ENCODE data around the gene ACER1.
"Not testable (repeated sequence)": the region's sequence is repeated elsewhere in the genome, so short reads cannot be mapped to it uniquely, and the experiment has no call there.

The ACER1 gene

GRCh38 chr19:6359568-6360341, 26.3 kb upstream of the ACER1 start:
- no peak for TF ChIP-seq CTCF (IDR thresholded peaks at IDR 0.05; ENCODE audit: unreplicated experiment in 3 of 3)
- peaks cover 10% of the 10 kb centered on the region for H3K36me3 Mint-ChIP-seq (ENCODE audit: low read depth)
- peak overlapping the region in 1 of 3 experiments; percentile 56 for H3K27ac Mint-ChIP-seq
- no peaks in the 10 kb centered on the region for H3K9me3 Mint-ChIP-seq
- peak overlapping the region; percentile 16 to 48 (median 21) for H3K4me3 Mint-ChIP-seq
- H3K4me1 Mint-ChIP-seq = peaks cover 20% of the 10 kb centered on the region
- H3K27me3 Mint-ChIP-seq (ENCODE audit: low read depth) = peaks cover 3% of the 10 kb centered on the region

- H3K36me3 Mint-ChIP-seq (ENCODE audit: low read depth) = no peaks in the 10 kb centered on the region
- TF ChIP-seq CTCF (IDR thresholded peaks at IDR 0.05; ENCODE audit: unreplicated experiment in 3 of 3) = no peak
- peak overlapping the region; percentile 5 to 79 (median 68) for H3K27ac Mint-ChIP-seq
- no peaks in the 10 kb centered on the region for H3K9me3 Mint-ChIP-seq
- peak overlapping the region; percentile 14 to 41 (median 41) for H3K4me3 Mint-ChIP-seq
- H3K4me1 Mint-ChIP-seq = peaks cover 20% of the 10 kb centered on the region
- peaks cover 3% of the 10 kb centered on the region for H3K27me3 Mint-ChIP-seq (ENCODE audit: low read depth)
Measured at GRCh38 chr19:6358003-6358402, 24.6 kb upstream of the ACER1 start.

GRCh38 chr19:6357174-6357573, 23.8 kb upstream of the ACER1 start:
- Mint-ChIP-seq H3K4me3 (no peak overlapping the region), H3K36me3 (ENCODE audit: low read depth) (no peaks in the 10 kb centered on the region), H3K4me1 (peaks cover 16% of the 10 kb centered on the region), H3K9me3 (peaks cover under 1% of the 10 kb centered on the region), H3K27me3 (ENCODE audit: low read depth) (peaks cover 3% of the 10 kb centered on the region), H3K27ac (peak overlapping the region in 1 of 3 experiments; percentile 68)
- TF ChIP-seq CTCF (IDR thresholded peaks at IDR 0.05; ENCODE audit: unreplicated experiment in 3 of 3) = no peak

GRCh38 chr19:6355321-6356040, 22.1 kb upstream of the ACER1 start:
- not testable (repeated sequence) for H3K4me3 Mint-ChIP-seq; H3K9me3 Mint-ChIP-seq; H3K36me3 Mint-ChIP-seq (ENCODE audit: low read depth); H3K27me3 Mint-ChIP-seq (ENCODE audit: low read depth); H3K27ac Mint-ChIP-seq
- peaks cover 15% of the 10 kb centered on the region for H3K4me1 Mint-ChIP-seq

- H3K36me3 Mint-ChIP-seq (ENCODE audit: low read depth) = no peaks in the 10 kb centered on the region
- H3K27ac Mint-ChIP-seq = no peak overlapping the region
- peaks cover 8% of the 10 kb centered on the region for H3K4me1 Mint-ChIP-seq
- no peaks in the 10 kb centered on the region for H3K27me3 Mint-ChIP-seq (ENCODE audit: low read depth)
- peak; percentile 40 to 47 (median 46) for TF ChIP-seq CTCF (IDR thresholded peaks at IDR 0.05; ENCODE audit: unreplicated experiment in 3 of 3)
- H3K9me3 Mint-ChIP-seq = peaks cover 3% of the 10 kb centered on the region
- H3K4me3 Mint-ChIP-seq = no peak overlapping the region
Measured at GRCh38 chr19:6354098-6354674, 20.8 kb upstream of the ACER1 start.

GRCh38 chr19:6352381-6353165, 19.2 kb upstream of the ACER1 start:
- Mint-ChIP-seq H3K27ac (no peak overlapping the region), H3K27me3 (ENCODE audit: low read depth) (peaks cover 3% of the 10 kb centered on the region), H3K9me3 (peaks cover 3% of the 10 kb centered on the region), H3K4me3 (no peak overlapping the region), H3K4me1 (peaks cover 4% of the 10 kb centered on the region), H3K36me3 (ENCODE audit: low read depth) (no peaks in the 10 kb centered on the region)
- no peak for TF ChIP-seq CTCF (IDR thresholded peaks at IDR 0.05; ENCODE audit: unreplicated experiment in 3 of 3)
